SK-N-SH (cell line): ENCODE data around the gene S100A10. TPM values are rescaled to one million over a fixed set of nuclear protein-coding genes. Genes with fewer than 3 reads are reported as not detected.
A peak's percentile ranks its signal among the peaks of the same experiment; 100 is the strongest.

ENCODE experiments used
- CTCF ChIP-seq: fragments of 200-600 bp; sonication (generic); IDR thresholded peaks from 2 replicates; pipeline ENCODE4 v1.6.1; 2017; ENCODE audit warnings: antibody characterized with exemption, mild to moderate bottlenecking, moderate library complexity
- EP300 ChIP-seq, 2 experiments: IDR thresholded peaks; 2 replicates each; pipeline versions ENCODE4 v1.4.0 to v1.6.1; 2012; ENCODE audit warnings: borderline replicate concordance in 1 of 2, low read depth in 1 of 2, low read length in 1 of 2
- FOSL2 ChIP-seq: IDR thresholded peaks from 2 replicates; pipeline ENCODE4 v1.4.0; 2012; ENCODE audit warnings: low read depth, mild to moderate bottlenecking, moderate library complexity, borderline replicate concordance
- FOXJ3 ChIP-seq: sonication (generic); formaldehyde crosslinking; IDR thresholded peaks from 2 replicates; pipeline ENCODE4 v1.5.1; 2020; ENCODE audit warnings: mild to moderate bottlenecking, missing genetic modification reagents
- JUND ChIP-seq: IDR thresholded peaks from 2 replicates; pipeline ENCODE4 v1.4.0; 2012
- MEF2A ChIP-seq: IDR thresholded peaks from 2 replicates; pipeline ENCODE4 v1.4.0; 2012; ENCODE audit warnings: low read depth, borderline replicate concordance
- NFIC ChIP-seq: IDR thresholded peaks from 2 replicates; pipeline ENCODE4 v1.4.0; 2012; ENCODE audit warnings: borderline replicate concordance
- RCOR1 ChIP-seq: fragments of 150-350 bp; IDR thresholded peaks from 2 replicates; pipeline ENCODE4 v1.6.1; 2017; ENCODE audit warnings: antibody characterized with exemption, low read length
- RFX5 ChIP-seq: IDR thresholded peaks from 2 replicates; pipeline ENCODE4 v1.6.1; 2012; ENCODE audit warnings: mild to moderate bottlenecking, improper control_type of control experiment, low read length
- SIN3A ChIP-seq: IDR thresholded peaks from 2 replicates; pipeline ENCODE4 v1.6.1; 2012; ENCODE audit warnings: low read depth, mild to moderate bottlenecking, low read length, moderate library complexity, borderline replicate concordance
- TAF1 ChIP-seq: IDR thresholded peaks from 2 replicates; pipeline ENCODE4 v1.6.1; 2012; ENCODE audit warnings: low read depth, mild to moderate bottlenecking, low read length, moderate library complexity, borderline replicate concordance
- TCF12 ChIP-seq: IDR thresholded peaks from 2 replicates; pipeline ENCODE4 v1.4.0; 2012
- YY1 ChIP-seq: IDR thresholded peaks from 2 replicates; pipeline ENCODE4 v1.4.0; 2012; ENCODE audit warnings: low read depth, mild to moderate bottlenecking
- polyA plus RNA-seq, 3 experiments: library from polyadenylated mRNA; depleted of rRNA; stranded (reverse); fragments of >200 nt; gene quantifications; 2 replicates each; pipeline ENCODE4 v1.2.3, GENCODE V29; 2012
- TF ChIP-seq, protein P1 (sequence below): fragments of 150-350 bp; IDR thresholded peaks from 2 replicates; pipeline ENCODE4 v1.6.1; 2016; ENCODE audit warnings: mild to moderate bottlenecking, low read depth, low read length
- TF ChIP-seq, protein P2 (sequence below): IDR thresholded peaks from 2 replicates; pipeline ENCODE4 v1.4.0; 2012; ENCODE audit warnings: low read depth, borderline replicate concordance
- TF ChIP-seq, protein P3 (sequence below): IDR thresholded peaks from 2 replicates; pipeline ENCODE4 v1.4.0; 2012; ENCODE audit warnings: low read depth, borderline replicate concordance

S100A10 gene
- polyA plus RNA-seq, 1 of the 3 experiments (the other 2 are of a cell fraction), result 161 TPM

DNA sequence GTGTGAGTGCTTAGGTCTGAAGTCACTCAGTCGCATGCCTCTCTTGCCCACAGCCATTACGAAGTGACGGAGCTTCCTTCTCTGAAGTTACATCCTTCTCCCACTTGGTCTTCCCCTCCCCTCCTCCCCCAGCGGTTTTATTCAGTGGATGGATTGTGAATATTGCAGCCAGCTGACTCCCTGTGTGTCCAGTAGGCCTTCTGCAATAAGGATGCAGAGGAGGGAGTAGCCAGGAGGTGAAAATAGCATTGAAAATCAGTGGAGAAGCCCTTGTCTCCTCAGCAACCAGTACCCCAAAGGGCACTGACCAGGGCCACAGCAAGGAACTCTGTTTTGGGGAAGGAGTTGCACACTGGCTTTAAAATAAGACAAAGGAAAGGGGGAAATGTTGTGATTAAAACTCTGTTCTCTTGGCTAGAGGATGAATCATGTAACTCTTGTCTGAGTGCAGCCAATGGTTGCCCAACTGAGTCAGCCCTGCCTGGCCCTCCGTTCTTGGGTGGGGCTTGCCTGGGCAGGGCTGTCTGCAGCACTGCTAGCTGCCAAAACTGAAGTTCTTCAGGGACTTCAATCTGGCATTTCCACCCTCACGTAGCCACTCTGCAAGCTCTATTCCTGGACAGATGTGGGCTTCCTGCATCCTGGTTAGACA, 4.3 kb downstream of the S100A10 start (continued):
- TF ChIP-seq, protein P1, sequence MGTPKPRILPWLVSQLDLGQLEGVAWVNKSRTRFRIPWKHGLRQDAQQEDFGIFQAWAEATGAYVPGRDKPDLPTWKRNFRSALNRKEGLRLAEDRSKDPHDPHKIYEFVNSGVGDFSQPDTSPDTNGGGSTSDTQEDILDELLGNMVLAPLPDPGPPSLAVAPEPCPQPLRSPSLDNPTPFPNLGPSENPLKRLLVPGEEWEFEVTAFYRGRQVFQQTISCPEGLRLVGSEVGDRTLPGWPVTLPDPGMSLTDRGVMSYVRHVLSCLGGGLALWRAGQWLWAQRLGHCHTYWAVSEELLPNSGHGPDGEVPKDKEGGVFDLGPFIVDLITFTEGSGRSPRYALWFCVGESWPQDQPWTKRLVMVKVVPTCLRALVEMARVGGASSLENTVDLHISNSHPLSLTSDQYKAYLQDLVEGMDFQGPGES, result no peak
- TF ChIP-seq NFIC (peak; percentile 51; the same call in 1 of the 2 replicates), MEF2A (no peak), CTCF (no peak), YY1 (no peak), FOSL2 (peak; percentile 81; the same call in 1 of the 2 replicates), SIN3A (no peak; the same call in 1 of the 2 replicates), RCOR1 (no peak), RFX5 (no peak), FOXJ3 (CRISPR knock-in tag) (no peak), EP300 (IDR thresholded peaks at IDR 0.05; ENCODE audit: borderline replicate concordance in 1 of 2, low read depth in 1 of 2, low read length in 1 of 2) (peak in 1 of 2 experiments; percentile 59; a peak in 1 of 4 replicates), TCF12 (peak; percentile 45), TAF1 (no peak), JUND (peak; percentile 62)
- TF ChIP-seq, protein P2, sequence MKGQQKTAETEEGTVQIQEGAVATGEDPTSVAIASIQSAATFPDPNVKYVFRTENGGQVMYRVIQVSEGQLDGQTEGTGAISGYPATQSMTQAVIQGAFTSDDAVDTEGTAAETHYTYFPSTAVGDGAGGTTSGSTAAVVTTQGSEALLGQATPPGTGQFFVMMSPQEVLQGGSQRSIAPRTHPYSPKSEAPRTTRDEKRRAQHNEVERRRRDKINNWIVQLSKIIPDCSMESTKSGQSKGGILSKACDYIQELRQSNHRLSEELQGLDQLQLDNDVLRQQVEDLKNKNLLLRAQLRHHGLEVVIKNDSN, result no peak
- TF ChIP-seq, protein P3, sequence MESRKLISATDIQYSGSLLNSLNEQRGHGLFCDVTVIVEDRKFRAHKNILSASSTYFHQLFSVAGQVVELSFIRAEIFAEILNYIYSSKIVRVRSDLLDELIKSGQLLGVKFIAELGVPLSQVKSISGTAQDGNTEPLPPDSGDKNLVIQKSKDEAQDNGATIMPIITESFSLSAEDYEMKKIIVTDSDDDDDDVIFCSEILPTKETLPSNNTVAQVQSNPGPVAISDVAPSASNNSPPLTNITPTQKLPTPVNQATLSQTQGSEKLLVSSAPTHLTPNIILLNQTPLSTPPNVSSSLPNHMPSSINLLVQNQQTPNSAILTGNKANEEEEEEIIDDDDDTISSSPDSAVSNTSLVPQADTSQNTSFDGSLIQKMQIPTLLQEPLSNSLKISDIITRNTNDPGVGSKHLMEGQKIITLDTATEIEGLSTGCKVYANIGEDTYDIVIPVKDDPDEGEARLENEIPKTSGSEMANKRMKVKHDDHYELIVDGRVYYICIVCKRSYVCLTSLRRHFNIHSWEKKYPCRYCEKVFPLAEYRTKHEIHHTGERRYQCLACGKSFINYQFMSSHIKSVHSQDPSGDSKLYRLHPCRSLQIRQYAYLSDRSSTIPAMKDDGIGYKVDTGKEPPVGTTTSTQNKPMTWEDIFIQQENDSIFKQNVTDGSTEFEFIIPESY, result no peak
